Skin of body (tissue), 2 donors: ENCODE results near the gene PEAK3. TPM values are rescaled to one million over a fixed set of nuclear protein-coding genes. Genes with fewer than 3 reads are reported as not detected.
"Not testable (repeated sequence)": the region's sequence is repeated elsewhere in the genome, so short reads cannot be mapped to it uniquely, and the experiment has no call there.

Experiments used
- DNase-seq: peaks from one replicate; lab custom pipeline; 2025; lab: John Stamatoyannopoulos, UW
- total RNA-seq: library from RNA; depleted of rRNA; stranded (reverse); fragments of >200 nt; gene quantifications from one replicate; pipeline ENCODE4 v1.2.3, GENCODE V29; 2014

PEAK3 gene
- total RNA-seq, 1 donor from 2014 or later = 0.20 TPM

GRCh38 chr19:2288818-2289713 lies 7.1 kb upstream of the PEAK3 start:
- no peak for DNase-seq

GRCh38 chr19:2288338-2288817 lies 6.4 kb upstream of the PEAK3 start:
- DNase-seq = no peak

- DNase-seq = no peak
Observed at GRCh38 chr19:2287585-2288337, 5.8 kb upstream of the PEAK3 start.

GRCh38 chr19:2286402-2287140 lies 4.6 kb upstream of the PEAK3 start:
- no peak for DNase-seq

- DNase-seq = no peak
Observed at GRCh38 chr19:2283835-2284507, 2.0 kb upstream of the PEAK3 start.

GRCh38 chr19:2282862-2283237 lies 875 bp upstream of the PEAK3 start:
- DNase-seq = no peak

GRCh38 chr19:2281265-2282061 lies 512 bp downstream of the PEAK3 start:
- not testable (repeated sequence) for DNase-seq

- DNase-seq = no peak
Observed at GRCh38 chr19:2280633-2281264, 1.2 kb downstream of the PEAK3 start.

GRCh38 chr19:2278459-2279158 lies 3.4 kb downstream of the PEAK3 start:
- DNase-seq = no peak

GRCh38 chr19:2277138-2277537 lies 4.8 kb downstream of the PEAK3 start:
- DNase-seq = no peak

- no peak for DNase-seq
Observed at GRCh38 chr19:2276429-2276986, 5.5 kb downstream of the PEAK3 start.

GRCh38 chr19:2275588-2276428 lies 6.2 kb downstream of the PEAK3 start:
- DNase-seq = no peak

GRCh38 chr19:2274931-2275535 lies 6.9 kb downstream of the PEAK3 start:
- peak; percentile 57 for DNase-seq

GRCh38 chr19:2274185-2274711 lies 7.7 kb downstream of the PEAK3 start:
- no peak for DNase-seq

GRCh38 chr19:2273356-2274184 lies 8.4 kb downstream of the PEAK3 start:
- DNase-seq = peak; percentile 53
